RWPE1 (cell line): ENCODE data around the gene CPLANE1.

Experiments
- CTCF ChIA-PET: fragments of 350-600 bp; sonication (Branson Sonifier 250); formaldehyde crosslinking; extraction: SDS; loops from one replicate; lab custom pipeline; 2021; lab: Yijun Ruan, JAX
- POLR2A ChIA-PET: fragments of 400-600 bp; formaldehyde crosslinking; extraction: SDS; loops from one replicate; lab custom pipeline; 2020; ENCODE audit warnings: antibody characterized with exemption; ENCODE audit not compliant: low non-redundant PET; lab: Yijun Ruan, JAX
- DNase-seq: peaks from one replicate; pipeline ENCODE4 v3.0.0; 2012; ENCODE audit warnings: low spot score
- H3K27ac ChIP-seq: fragments of 450-650 bp; 2 replicates; pipeline ENCODE4 v1.5.1; 2017
- TF ChIP-seq, protein P1 (sequence below): fragments of 450-650 bp; conservative IDR thresholded peaks from 2 replicates; pipeline ENCODE4 v1.5.1; 2017; ENCODE audit warnings: low read depth, mild to moderate bottlenecking

CPLANE1 gene

DNA sequence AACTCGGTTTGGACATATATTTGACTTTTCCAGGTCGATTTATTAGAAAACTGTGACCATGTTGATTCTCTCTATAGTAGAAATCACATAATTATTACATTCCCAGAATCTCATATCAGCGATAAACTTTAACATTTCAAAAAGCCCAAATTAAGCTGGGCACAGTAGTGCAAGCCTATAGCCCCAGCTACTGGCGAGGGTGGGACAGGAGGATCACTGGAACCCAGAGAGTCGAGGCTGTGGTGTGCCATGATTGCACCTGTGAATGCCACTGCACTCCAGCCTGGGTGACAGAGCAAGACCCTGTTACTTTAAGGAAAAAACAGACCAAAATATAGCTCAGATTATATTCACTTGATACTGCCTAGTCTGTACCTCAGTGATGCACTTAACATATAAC is 128.9 kb downstream of the CPLANE1 start:
- no peak overlapping the region for H3K27ac ChIP-seq
- TF ChIP-seq, protein P1, sequence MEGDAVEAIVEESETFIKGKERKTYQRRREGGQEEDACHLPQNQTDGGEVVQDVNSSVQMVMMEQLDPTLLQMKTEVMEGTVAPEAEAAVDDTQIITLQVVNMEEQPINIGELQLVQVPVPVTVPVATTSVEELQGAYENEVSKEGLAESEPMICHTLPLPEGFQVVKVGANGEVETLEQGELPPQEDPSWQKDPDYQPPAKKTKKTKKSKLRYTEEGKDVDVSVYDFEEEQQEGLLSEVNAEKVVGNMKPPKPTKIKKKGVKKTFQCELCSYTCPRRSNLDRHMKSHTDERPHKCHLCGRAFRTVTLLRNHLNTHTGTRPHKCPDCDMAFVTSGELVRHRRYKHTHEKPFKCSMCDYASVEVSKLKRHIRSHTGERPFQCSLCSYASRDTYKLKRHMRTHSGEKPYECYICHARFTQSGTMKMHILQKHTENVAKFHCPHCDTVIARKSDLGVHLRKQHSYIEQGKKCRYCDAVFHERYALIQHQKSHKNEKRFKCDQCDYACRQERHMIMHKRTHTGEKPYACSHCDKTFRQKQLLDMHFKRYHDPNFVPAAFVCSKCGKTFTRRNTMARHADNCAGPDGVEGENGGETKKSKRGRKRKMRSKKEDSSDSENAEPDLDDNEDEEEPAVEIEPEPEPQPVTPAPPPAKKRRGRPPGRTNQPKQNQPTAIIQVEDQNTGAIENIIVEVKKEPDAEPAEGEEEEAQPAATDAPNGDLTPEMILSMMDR, result no peak
- CTCF ChIA-PET, result no interaction called here
- no peak for DNase-seq
- POLR2A ChIA-PET, result no interaction called here

DNA sequence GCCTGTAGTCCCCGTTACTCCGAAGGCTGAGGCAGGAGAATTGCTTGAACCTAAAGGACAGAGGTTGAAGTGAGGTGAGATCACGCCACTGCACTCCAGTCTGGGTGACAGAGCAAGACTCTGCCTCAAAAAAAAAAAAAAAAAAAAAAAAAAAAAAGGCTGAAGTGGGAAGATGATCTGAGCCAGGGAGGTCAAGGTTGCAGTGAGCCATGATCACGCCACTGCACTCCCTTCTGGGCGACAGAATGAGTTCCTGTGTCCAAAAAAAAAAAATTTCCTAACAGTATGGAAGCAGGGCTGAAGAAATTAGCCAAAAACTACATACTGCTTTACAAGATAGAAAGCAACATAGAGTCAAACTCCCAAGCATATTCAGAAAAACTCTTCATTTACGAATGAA is 132.8 kb downstream of the CPLANE1 start:
- ChIA-PET POLR2A (no interaction called here), CTCF (no interaction called here)
- TF ChIP-seq, protein P1, result no peak
- H3K27ac ChIP-seq, result no peak overlapping the region
- DNase-seq, result no peak

DNA sequence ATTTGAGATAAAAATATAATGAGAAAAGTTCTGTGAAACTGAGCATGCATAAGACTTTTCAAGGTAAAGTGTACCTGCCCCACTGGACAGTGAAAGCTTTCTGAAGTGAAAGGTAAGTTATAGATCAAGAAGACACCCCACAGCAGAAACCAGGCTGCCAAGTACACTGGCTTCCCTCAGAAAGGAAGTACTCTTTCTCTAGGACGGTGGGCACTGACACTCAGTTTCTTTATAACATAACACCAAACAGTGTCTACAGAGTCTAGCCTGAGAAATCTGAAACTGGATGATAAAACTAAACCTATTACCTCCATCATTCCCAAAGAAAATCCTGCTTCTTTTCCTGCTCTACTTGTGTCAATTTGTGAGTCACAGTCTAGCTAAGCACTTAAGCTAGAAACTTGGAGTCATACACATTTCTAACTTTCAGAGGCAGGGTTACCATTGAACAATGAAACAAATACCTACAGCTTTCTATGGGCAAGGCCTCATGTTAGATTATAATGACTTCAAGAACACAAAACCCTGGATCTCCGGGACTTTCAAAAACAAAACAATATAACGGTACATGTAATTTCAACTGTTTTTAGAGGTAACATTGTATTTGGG is 136.7 kb downstream of the CPLANE1 start:
- H3K27ac ChIP-seq, result no peak overlapping the region
- ChIA-PET POLR2A (no interaction called here), CTCF (no interaction called here)
- TF ChIP-seq, protein P1, result no peak
- no peak for DNase-seq

DNA sequence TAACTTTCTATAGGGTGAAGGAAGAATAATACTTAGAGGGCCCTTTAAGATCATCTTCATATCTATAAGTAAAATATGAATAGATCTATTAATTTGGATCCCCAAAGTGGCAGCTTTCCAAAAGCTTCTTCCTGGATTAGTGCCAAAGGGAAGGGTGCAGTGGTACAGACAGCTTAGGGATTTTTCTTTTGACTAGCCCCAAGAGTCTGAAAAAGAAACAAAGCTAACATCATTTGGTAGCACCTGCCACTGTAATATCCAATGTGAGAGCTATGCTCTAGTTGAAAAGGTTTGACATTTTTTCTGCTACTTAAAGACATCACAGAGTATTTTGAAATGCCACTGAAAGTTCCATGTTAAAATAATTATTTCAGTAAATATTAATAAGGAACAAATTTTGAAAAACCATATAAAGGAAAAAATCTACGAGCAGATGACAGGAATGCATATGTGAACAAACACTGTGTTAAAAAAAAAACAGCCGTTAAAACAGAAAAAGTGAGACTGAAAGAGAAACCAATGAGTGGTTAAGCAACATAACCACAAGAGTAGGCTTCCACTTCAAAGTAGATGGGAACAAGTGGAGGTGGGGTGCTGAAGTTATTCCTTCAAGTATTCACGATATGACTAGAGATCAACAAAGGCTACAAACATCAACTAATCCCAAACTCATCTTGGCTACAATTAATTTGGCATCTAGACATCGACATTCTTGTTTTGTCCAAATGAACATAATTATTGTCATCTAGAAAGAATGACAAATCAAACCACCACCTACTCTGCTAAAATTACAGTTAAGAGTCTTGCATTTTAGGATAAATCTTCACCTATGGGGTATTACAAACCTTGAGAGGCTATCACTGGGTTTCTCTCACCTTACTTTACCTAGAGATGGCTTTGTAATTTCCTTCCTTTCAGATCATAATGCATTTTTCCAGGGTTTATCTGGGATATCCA is 137.5 kb downstream of the CPLANE1 start:
- ChIA-PET CTCF (no interaction called here), POLR2A (no interaction called here)
- no peak overlapping the region for H3K27ac ChIP-seq
- TF ChIP-seq, protein P1, result no peak
- no peak for DNase-seq

DNA sequence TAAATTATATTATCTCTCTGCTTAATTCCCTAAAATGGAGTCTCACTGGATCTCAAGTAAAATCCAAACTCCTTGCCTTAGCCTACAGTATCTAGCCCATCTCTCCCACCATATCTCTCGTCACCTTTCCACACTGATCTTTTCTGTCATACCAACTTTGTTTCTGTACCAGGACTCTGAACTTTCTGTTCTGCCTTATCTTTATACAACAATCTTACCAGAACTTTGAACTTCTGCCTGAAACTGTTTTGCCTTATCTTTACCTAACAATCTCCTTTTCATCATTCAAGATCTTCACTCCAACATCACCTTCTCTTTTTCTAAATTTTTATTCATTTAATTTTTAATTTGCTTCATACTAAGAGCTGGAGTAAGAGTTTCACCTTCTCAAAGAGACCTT is 139.0 kb downstream of the CPLANE1 start:
- no peak for DNase-seq
- ChIA-PET CTCF (no interaction called here), POLR2A (no interaction called here)
- no peak overlapping the region for H3K27ac ChIP-seq
- TF ChIP-seq, protein P1, result no peak

DNA sequence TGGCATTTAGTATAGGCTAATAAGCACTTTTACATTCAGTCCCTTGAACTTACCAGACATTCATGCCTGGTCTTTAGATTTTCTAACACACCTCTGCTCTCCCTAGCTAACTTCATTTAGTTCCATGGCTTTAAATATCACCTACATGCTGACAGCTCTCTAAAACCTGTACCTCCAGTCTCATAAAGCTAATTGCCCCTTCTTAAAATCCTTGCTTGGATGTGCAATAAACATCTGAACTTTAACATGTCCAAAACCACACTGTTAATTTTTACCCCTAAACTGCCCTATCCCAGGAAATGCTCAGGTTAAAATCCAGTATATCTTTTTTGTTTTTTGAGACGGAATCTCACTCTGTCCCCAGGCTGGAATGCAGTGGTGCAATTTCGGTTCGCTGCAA is 139.8 kb downstream of the CPLANE1 start:
- TF ChIP-seq, protein P1, result no peak
- POLR2A ChIA-PET, result no interaction called here
- no peak for DNase-seq
- H3K27ac ChIP-seq, result no peak overlapping the region
- CTCF ChIA-PET, result no interaction called here
